HepG2 (cell line): Measurements from ENCODE around the gene SNAPC3. TPM values are rescaled to one million over a fixed set of nuclear protein-coding genes. Genes with fewer than 3 reads are reported as not detected.
A peak's percentile ranks its signal among the peaks of the same experiment; 100 is the strongest.
"Not testable (repeated sequence)": the region's sequence is repeated elsewhere in the genome, so short reads cannot be mapped to it uniquely, and the experiment has no call there.

Experiments
- ATAC-seq: fragments of 200-7000 bp; cut with Tn5 transposase; 3 replicates; pipeline ENCODE4 v1.9.1; 2020; ENCODE audit warnings: mild to moderate bottlenecking, moderate library complexity
- BruUV-seq: library from RNA; stranded (reverse); fragments of 400-500 nt; replicated peaks from 2 replicates; lab custom pipeline; 2021; lab: Mats Ljungman, UMichigan
- CTCF ChIA-PET: fragments of 300-600 bp; formaldehyde crosslinking; extraction: SDS; loops from one replicate; lab custom pipeline; 2021; ENCODE audit warnings: low total read pairs, inconsistent platforms, low intra/inter-chr PET ratio; lab: Yijun Ruan, JAX
- POLR2A ChIA-PET: fragments of 350-600 bp; sonication (Branson Sonifier 250); formaldehyde crosslinking; loops from one replicate; lab custom pipeline; 2020; ENCODE audit warnings: antibody characterized with exemption, inconsistent platforms; lab: Yijun Ruan, JAX
- DNase-seq: peaks from one replicate; pipeline ENCODE4 v3.0.0-alpha.2; 2015; ENCODE audit warnings: low spot score
- FAIRE-seq: peaks from 3 replicates; lab custom pipeline; 2011; peaks lifted over from hg19 to GRCh38; lab: Jason Lieb, UNC
- H2AFZ ChIP-seq: one replicate; pipeline ENCODE4 v1.6.1; 2011; ENCODE audit warnings: low read length, inconsistent platforms
- H3K27ac ChIP-seq: fragments of 300-600 bp; 3 replicates; pipeline ENCODE4 v1.8.0; 2011; ENCODE audit warnings: mixed run types, mild to moderate bottlenecking, mixed read lengths, low read length, inconsistent platforms; ENCODE audit not compliant: insufficient read depth; ENCODE audit errors: extremely low read length
- H3K27me3 ChIP-seq, 2 experiments: fragments of 200-600 bp in 1 of 2; 2 replicates in 1 of 2; 3 replicates in 1 of 2; pipeline versions ENCODE4 v1.6.0 to v1.8.0; 2011; ENCODE audit warnings: low read length in 2 of 2, mild to moderate bottlenecking in 2 of 2, moderate library complexity in 2 of 2, inconsistent platforms in 1 of 2; ENCODE audit not compliant: insufficient read depth in 2 of 2, control insufficient read depth in 1 of 2
- H3K36me3 ChIP-seq, 2 experiments: fragments of 200-600 bp in 1 of 2; replicated peaks in 1 of 2; 2 replicates in 1 of 2; 3 replicates in 1 of 2; pipeline versions ENCODE4 v1.5.1 to v1.8.0; 2011; ENCODE audit warnings: low read length in 2 of 2, inconsistent platforms in 1 of 2; ENCODE audit not compliant: insufficient read depth in 2 of 2, control insufficient read depth in 1 of 2
- H3K4me1 ChIP-seq: 2 replicates; pipeline ENCODE4 v1.5.1; 2012; ENCODE audit warnings: low read length, inconsistent platforms; ENCODE audit not compliant: insufficient read depth
- H3K4me2 ChIP-seq: 2 replicates; pipeline ENCODE4 v1.6.0; 2011; ENCODE audit warnings: low read depth, low read length, inconsistent platforms
- H3K4me3 ChIP-seq, 3 experiments: fragments of 200-600 bp in 1 of 3; sonication (generic), shearing (Covaris generic) in 1 of 3; replicated peaks in 1 of 3; 2 replicates each; pipeline ENCODE4 v1.5.1; 2011 to 2016; ENCODE audit warnings: low read length in 3 of 3, inconsistent platforms in 2 of 3, low read depth in 2 of 3, mild to moderate bottlenecking in 2 of 3, control low read depth in 1 of 3, mixed read lengths in 1 of 3; ENCODE audit not compliant: insufficient read depth in 1 of 3
- H3K79me2 ChIP-seq: one replicate; pipeline ENCODE4 v1.6.1; 2011; ENCODE audit warnings: low read length, inconsistent platforms; ENCODE audit not compliant: insufficient read depth
- H3K9ac ChIP-seq: 2 replicates; pipeline ENCODE4 v1.6.0; 2011; ENCODE audit warnings: mild to moderate bottlenecking, low read depth, low read length, inconsistent platforms; ENCODE audit not compliant: insufficient read depth
- H3K9me3 ChIP-seq: 2 replicates; pipeline ENCODE4 v1.5.1; 2012; ENCODE audit warnings: mild to moderate bottlenecking, low read length
- H4K20me1 ChIP-seq: 2 replicates; pipeline ENCODE4 v1.6.0; 2011; ENCODE audit warnings: inconsistent platforms, mild to moderate bottlenecking, low read length, moderate library complexity; ENCODE audit not compliant: insufficient read depth
- AHDC1 ChIP-seq: sonication (generic); formaldehyde crosslinking; IDR thresholded peaks from 2 replicates; pipeline ENCODE4 v1.5.1; 2020; ENCODE audit warnings: mild to moderate bottlenecking, missing genetic modification reagents, borderline replicate concordance
- HMGXB4 ChIP-seq, 2 experiments: sonication (generic) in 1 of 2; formaldehyde crosslinking in 1 of 2; IDR thresholded peaks; 2 replicates each; pipeline versions ENCODE4 v1.4.0 to v1.6.1; 2018 to 2020; ENCODE audit warnings: missing genetic modification reagents in 2 of 2, borderline replicate concordance in 1 of 2, low read depth in 1 of 2, mild to moderate bottlenecking in 1 of 2, missing biosample characterization in 1 of 2
- KLF6 ChIP-seq: IDR thresholded peaks from 2 replicates; pipeline ENCODE4 v1.8.0; 2016; ENCODE audit warnings: missing biosample characterization, missing genetic modification reagents
- MAFF ChIP-seq: IDR thresholded peaks from 2 replicates; pipeline ENCODE4 v1.6.1; 2011; ENCODE audit warnings: low read depth, low read length, improper control_type of control experiment
- NKX3-1 ChIP-seq: sonication (generic); formaldehyde crosslinking; IDR thresholded peaks from 2 replicates; pipeline ENCODE4 v1.5.0; 2020; ENCODE audit warnings: missing genetic modification reagents
- NR2F6 ChIP-seq, 2 experiments: IDR thresholded peaks; 2 replicates each; pipeline ENCODE4 v1.6.1; 2016; ENCODE audit warnings: antibody characterized with exemption in 1 of 2, mild to moderate bottlenecking in 1 of 2
- RARA ChIP-seq: IDR thresholded peaks from 2 replicates; pipeline ENCODE4 v1.6.1; 2016; ENCODE audit warnings: missing genetic modification reagents, missing compliant biosample characterization
- ZNF749 ChIP-seq: sonication (generic); formaldehyde crosslinking; IDR thresholded peaks from 2 replicates; pipeline ENCODE4 v1.8.0; 2022; ENCODE audit warnings: mild to moderate bottlenecking, missing genetic modification reagents, moderate library complexity, borderline replicate concordance
- WGBS: methylation state at CpG from one replicate; pipeline ENCODE4 v1.1.6; 2017; ENCODE audit warnings: low lambda C conversion rate; 5-methylcytosine and 5-hydroxymethylcytosine counted together
- in situ Hi-C: cut with HindIII; loops from 2 replicates; pipeline ENCODE4 v1.10.0; 2017; ENCODE audit warnings: low pct_unique_long_range_greater_than_20kb; ENCODE audit not compliant: extremely low pct_ligation_motif_present
- intact Hi-C: fragments of 100-400 bp; cut with micrococcal nuclease; formaldehyde crosslinking; loops from one replicate; pipeline ENCODE4 v1.10.0; 2022; ENCODE audit not compliant: unreplicated experiment
- polyA plus RNA-seq, 8 experiments: library from polyadenylated mRNA; depleted of rRNA in 3 of 8; stranded (reverse) in 7 of 8; unstranded in 1 of 8; fragments of >200 nt; fragmentation: Illumina TruSeq in 4 of 8; extraction: Trizol in 4 of 8; gene quantifications; 2 replicates each; pipeline versions ENCODE4 v1.2.1 to v1.2.3, GENCODE V29; 2011 to 2016; ENCODE audit warnings: low read depth in 4 of 8, missing spikeins in 1 of 8, mixed read lengths in 1 of 8; ENCODE audit not compliant: insufficient read depth in 1 of 8
- total RNA-seq, 5 experiments: library from RNA; depleted of rRNA; stranded (reverse); fragments of >200 nt; fragmentation: Illumina TruSeq; extraction: Trizol; gene quantifications; 2 replicates each; pipeline ENCODE4 v1.2.3, GENCODE V29; 2016; ENCODE audit warnings: low read depth in 1 of 5

SNAPC3 gene
- total and polyA plus RNA-seq, 2 of the 13 experiments (the other 11 are each of a cell fraction or from before 2014, with no cell fraction given): 25.6 to 26.0 TPM

GRCh38 chr9:15427702-15428101 is 5.0 kb downstream of the SNAPC3 start:
- TF ChIP-seq RARA (CRISPR knock-in tag) (0 out of 2 replicates have a peak, but pooled peaks have one; percentile 14), NR2F6 (IDR thresholded peaks at IDR 0.05) (peak; percentile 15; the same call in 1 of the 2 replicates)
- H2AFZ ChIP-seq; in situ Hi-C loops; H3K4me3 ChIP-seq; H3K9me3 ChIP-seq; H4K20me1 ChIP-seq; DNase-seq; ATAC-seq; H3K9ac ChIP-seq; H3K27me3 ChIP-seq; BruUV-seq; CTCF ChIA-PET; intact Hi-C loops; POLR2A ChIA-PET; FAIRE-seq; H3K27ac ChIP-seq; TF ChIP-seq NR2F6 (CRISPR knock-in tag; IDR thresholded peaks at IDR 0.05): not testable (repeated sequence)
- 93% methylated on average over 7 of the region's 7 CpGs for WGBS
- peak overlapping the region; percentile 12; the same call in 1 of the 2 replicates for H3K4me2 ChIP-seq
- H3K4me1 ChIP-seq: peaks cover 51% of the 10 kb centered on the region
- peaks cover 63% of the 10 kb centered on the region for H3K79me2 ChIP-seq
- H3K36me3 ChIP-seq: peaks cover 1 to 32% of the 10 kb centered on the region in 2 experiments; a peak in 4 of 5 replicates

- Histone ChIP-seq H3K9ac (no peak overlapping the region), H3K9me3 (no peaks in the 10 kb centered on the region), H3K36me3 (peaks cover 3 to 34% of the 10 kb centered on the region in 2 experiments), H3K79me2 (peaks cover 39% of the 10 kb centered on the region), H2AFZ (no peak overlapping the region), H4K20me1 (no peaks in the 10 kb centered on the region; the same call in 1 of the 2 replicates), H3K27me3 (no peaks in the 10 kb centered on the region), H3K4me3 (no peak overlapping the region), H3K27ac (no peak overlapping the region), H3K4me1 (peaks cover 34% of the 10 kb centered on the region), H3K4me2 (no peak overlapping the region)
- FAIRE-seq (no peak), ATAC-seq (no peak; the same call in 2 of the 3 replicates), DNase-seq (no peak)
- ChIA-PET POLR2A (no interaction called here), CTCF (no interaction called here)
- in situ Hi-C loops: no loop called here
- no TSS peak for BruUV-seq
- intact Hi-C loops: no loop called here
- 78% methylated on average over 5 of the region's 5 CpGs for WGBS
- no peak for TF ChIP-seq HMGXB4 (CRISPR knock-in tag; IDR thresholded peaks at IDR 0.05; ENCODE audit: borderline replicate concordance in 1 of 2, low read depth in 1 of 2)
- 0 out of 2 replicates have a peak, but pooled peaks have one; percentile 29 for TF ChIP-seq MAFF
- TF ChIP-seq AHDC1 (CRISPR knock-in tag): no peak
- no peak for TF ChIP-seq KLF6 (CRISPR knock-in tag)
- TF ChIP-seq ZNF749: no peak
- TF ChIP-seq NKX3-1: no peak
Observed at GRCh38 chr9:15430920-15431844, 8.5 kb downstream of the SNAPC3 start.
